ENCODE data around the gene DECR2.
"Not testable (repeated sequence)": the region's sequence is repeated elsewhere in the genome, so short reads cannot be mapped to it uniquely, and the experiment has no call there.

Gene DECR2

GRCh38 chr16:401468-402348, at the start of gene DECR2:
Gene DECR2 (plus strand): TSS chr16:401885. CDS start chr16:401964, 79 bp downstream.
- peak; percentile 81 to 91 for DNase-seq

GRCh38 chr16:352547-353403, 48.9 kb upstream of the DECR2 start, which contains the start of gene AXIN1:
Gene AXIN1 (minus strand): TSS chr16:352723. CDS start chr16:347025, 5,698 bp downstream.
- peak; percentile 99 for DNase-seq

- no peak for DNase-seq
These were observed 48.0 kb upstream of the DECR2 start for GRCh38 chr16:353404-354290.

GRCh38 chr16:354291-354881, 47.3 kb upstream of the DECR2 start:
- no peak for DNase-seq

- DNase-seq = no peak
These were observed 46.7 kb upstream of the DECR2 start for GRCh38 chr16:354971-355461.

- DNase-seq = no peak
These were observed 44.9 kb upstream of the DECR2 start for GRCh38 chr16:356741-357140.

- DNase-seq = no peak
These were observed 42.5 kb upstream of the DECR2 start for GRCh38 chr16:359067-359763.

- no peak for DNase-seq
These were observed 41.6 kb upstream of the DECR2 start for GRCh38 chr16:359871-360697.

- no peak for DNase-seq
These were observed 40.9 kb upstream of the DECR2 start for GRCh38 chr16:360698-361336.

- DNase-seq = no peak
These were observed 40.3 kb upstream of the DECR2 start for GRCh38 chr16:361341-361871.

GRCh38 chr16:361872-362701, 39.6 kb upstream of the DECR2 start:
- DNase-seq = peak; percentile 85

GRCh38 chr16:362702-362999, 39.0 kb upstream of the DECR2 start:
- not testable (repeated sequence) for DNase-seq

- DNase-seq = no peak
These were observed 38.4 kb upstream of the DECR2 start for GRCh38 chr16:363110-363765.

GRCh38 chr16:363766-364490, 37.8 kb upstream of the DECR2 start:
- no peak for DNase-seq

- DNase-seq = no peak
These were observed 36.8 kb upstream of the DECR2 start for GRCh38 chr16:364595-365491.

- no peak for DNase-seq
These were observed 35.2 kb upstream of the DECR2 start for GRCh38 chr16:366476-366875.
